ENCODE results near the gene EPHA7.

EPHA7 gene

GRCh38 chr6:93235775-93236174 lies 183.6 kb downstream of the EPHA7 start:
- no peaks in the 10 kb centered on the region for H3F3A ChIP-seq (ENCODE audit: control insufficient read depth, insufficient read depth)
- no peaks in the 10 kb centered on the region for H3K4me1 ChIP-seq (ENCODE audit: control insufficient read depth, low read length)
- H3K27ac ChIP-seq (ENCODE audit: low read depth, low read length): no peak overlapping the region
- no peak overlapping the region for H3K4me2 ChIP-seq (ENCODE audit: low read length)
- H4K20me1 ChIP-seq (ENCODE audit: control insufficient read depth, insufficient read depth, low read depth, low read length): no peaks in the 10 kb centered on the region
- TF ChIP-seq CTCF (IDR thresholded peaks at IDR 0.05; ENCODE audit: low read depth, low read length, poor library complexity, severe bottlenecking) (no peak), EZH2phosphoT487 (IDR thresholded peaks at IDR 0.05; ENCODE audit: borderline replicate concordance, low read length) (no peak)
- no peaks in the 10 kb centered on the region for H3K36me3 ChIP-seq (ENCODE audit: control insufficient read depth, low read length)
- H3K79me2 ChIP-seq (ENCODE audit: control insufficient read depth, low read length): no peaks in the 10 kb centered on the region
- no peak overlapping the region for H3K4me3 ChIP-seq (ENCODE audit: low read length)
- H3K9me2 ChIP-seq (replicated peaks; ENCODE audit: control insufficient read depth, low read length): no peaks in the 10 kb centered on the region
- H3K9me3 ChIP-seq (ENCODE audit: control insufficient read depth, insufficient read depth, low read length): no peaks in the 10 kb centered on the region
- H3K27me3 ChIP-seq (ENCODE audit: control insufficient read depth, low read length): no peaks in the 10 kb centered on the region

GRCh38 chr6:93226822-93227221 lies 192.5 kb downstream of the EPHA7 start:
- Histone ChIP-seq H3K9me2 (replicated peaks; ENCODE audit: control insufficient read depth, low read length) (no peaks in the 10 kb centered on the region), H4K20me1 (ENCODE audit: control insufficient read depth, insufficient read depth, low read depth, low read length) (no peaks in the 10 kb centered on the region), H3F3A (ENCODE audit: control insufficient read depth, insufficient read depth) (no peaks in the 10 kb centered on the region), H3K36me3 (ENCODE audit: control insufficient read depth, low read length) (no peaks in the 10 kb centered on the region), H3K79me2 (ENCODE audit: control insufficient read depth, low read length) (no peaks in the 10 kb centered on the region), H3K4me2 (ENCODE audit: low read length) (no peak overlapping the region), H3K4me1 (ENCODE audit: control insufficient read depth, low read length) (no peaks in the 10 kb centered on the region), H3K4me3 (ENCODE audit: low read length) (no peak overlapping the region), H3K27ac (ENCODE audit: low read depth, low read length) (no peak overlapping the region), H3K27me3 (ENCODE audit: control insufficient read depth, low read length) (no peaks in the 10 kb centered on the region), H3K9me3 (ENCODE audit: control insufficient read depth, insufficient read depth, low read length) (no peaks in the 10 kb centered on the region)
- TF ChIP-seq EZH2phosphoT487 (IDR thresholded peaks at IDR 0.05; ENCODE audit: borderline replicate concordance, low read length) (no peak), CTCF (IDR thresholded peaks at IDR 0.05; ENCODE audit: low read depth, low read length, poor library complexity, severe bottlenecking) (no peak)

GRCh38 chr6:93222071-93222851 lies 197.1 kb downstream of the EPHA7 start:
- no peak for TF ChIP-seq EZH2phosphoT487 (IDR thresholded peaks at IDR 0.05; ENCODE audit: borderline replicate concordance, low read length)
- TF ChIP-seq CTCF (IDR thresholded peaks at IDR 0.05; ENCODE audit: low read depth, low read length, poor library complexity, severe bottlenecking): no peak
- H3K79me2 ChIP-seq (ENCODE audit: control insufficient read depth, low read length): no peaks in the 10 kb centered on the region
- no peaks in the 10 kb centered on the region for H3K9me3 ChIP-seq (ENCODE audit: control insufficient read depth, insufficient read depth, low read length)
- H3K36me3 ChIP-seq (ENCODE audit: control insufficient read depth, low read length): no peaks in the 10 kb centered on the region
- no peaks in the 10 kb centered on the region for H3K27me3 ChIP-seq (ENCODE audit: control insufficient read depth, low read length)
- H3K4me3 ChIP-seq (ENCODE audit: low read length): no peak overlapping the region
- H3K27ac ChIP-seq (ENCODE audit: low read depth, low read length): no peak overlapping the region
- H3K4me1 ChIP-seq (ENCODE audit: control insufficient read depth, low read length): no peaks in the 10 kb centered on the region
- H3F3A ChIP-seq (ENCODE audit: control insufficient read depth, insufficient read depth): no peaks in the 10 kb centered on the region
- no peak overlapping the region for H3K4me2 ChIP-seq (ENCODE audit: low read length)
- H4K20me1 ChIP-seq (ENCODE audit: control insufficient read depth, insufficient read depth, low read depth, low read length): no peaks in the 10 kb centered on the region
- no peaks in the 10 kb centered on the region for H3K9me2 ChIP-seq (replicated peaks; ENCODE audit: control insufficient read depth, low read length)

Measured in DOHH2 (cell line).